ENCODE results near the gene KRT37.

DNA sequence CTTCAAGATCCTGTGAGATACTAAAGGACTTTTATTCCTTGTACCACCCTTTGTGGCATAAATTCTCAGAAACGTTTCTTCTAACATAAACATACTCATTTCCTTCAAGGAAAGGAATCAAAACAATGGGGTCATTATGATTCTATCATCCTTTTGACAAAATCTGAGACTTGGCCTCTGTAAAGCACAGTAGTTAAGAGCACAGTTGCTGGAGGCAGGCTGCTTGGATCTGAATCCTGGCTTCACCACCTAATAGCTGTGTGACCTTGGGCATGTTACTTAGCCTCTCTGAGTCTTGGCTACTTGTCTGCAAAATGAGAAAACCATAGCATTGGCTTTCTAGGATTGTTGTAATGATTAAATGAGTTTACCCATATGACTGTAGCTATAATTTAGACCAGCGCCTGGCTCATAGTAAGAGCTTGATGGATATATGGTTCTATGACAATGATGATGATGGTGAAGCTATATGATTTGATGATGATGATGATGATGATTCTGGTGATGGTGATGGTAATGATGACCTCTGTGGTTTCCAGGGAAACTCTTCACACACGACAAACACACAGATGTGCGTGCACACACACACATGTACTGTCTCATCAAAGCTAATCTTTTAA, 20.9 kb downstream of the KRT37 start:
- TF ChIP-seq, protein P1, sequence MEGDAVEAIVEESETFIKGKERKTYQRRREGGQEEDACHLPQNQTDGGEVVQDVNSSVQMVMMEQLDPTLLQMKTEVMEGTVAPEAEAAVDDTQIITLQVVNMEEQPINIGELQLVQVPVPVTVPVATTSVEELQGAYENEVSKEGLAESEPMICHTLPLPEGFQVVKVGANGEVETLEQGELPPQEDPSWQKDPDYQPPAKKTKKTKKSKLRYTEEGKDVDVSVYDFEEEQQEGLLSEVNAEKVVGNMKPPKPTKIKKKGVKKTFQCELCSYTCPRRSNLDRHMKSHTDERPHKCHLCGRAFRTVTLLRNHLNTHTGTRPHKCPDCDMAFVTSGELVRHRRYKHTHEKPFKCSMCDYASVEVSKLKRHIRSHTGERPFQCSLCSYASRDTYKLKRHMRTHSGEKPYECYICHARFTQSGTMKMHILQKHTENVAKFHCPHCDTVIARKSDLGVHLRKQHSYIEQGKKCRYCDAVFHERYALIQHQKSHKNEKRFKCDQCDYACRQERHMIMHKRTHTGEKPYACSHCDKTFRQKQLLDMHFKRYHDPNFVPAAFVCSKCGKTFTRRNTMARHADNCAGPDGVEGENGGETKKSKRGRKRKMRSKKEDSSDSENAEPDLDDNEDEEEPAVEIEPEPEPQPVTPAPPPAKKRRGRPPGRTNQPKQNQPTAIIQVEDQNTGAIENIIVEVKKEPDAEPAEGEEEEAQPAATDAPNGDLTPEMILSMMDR (IDR thresholded peaks at IDR 0.05) = no peak
- TF ChIP-seq POLR2A (IDR thresholded peaks at IDR 0.05) = no peak

Measured in thyroid gland (tissue), 4 donors.